GM13977 (cell line): ENCODE measurements around the gene DNAJB8.

Source experiments
- DNase-seq: peaks from one replicate; pipeline ENCODE4 v3.0.0; 2012; ENCODE audit warnings: low spot score
- CTCF ChIP-seq: IDR thresholded peaks from 2 replicates; pipeline ENCODE4 v1.5.1; 2012; ENCODE audit warnings: mild to moderate bottlenecking, control low read depth; ENCODE audit not compliant: insufficient read depth; ENCODE audit errors: extremely low read depth, missing control alignments
- in situ Hi-C: fragments of 300-500 bp; cut with MboI; formaldehyde crosslinking; loops from one replicate; pipeline ENCODE4 v1.12.0; 2022; ENCODE audit warnings: low sequenced_read_pairs, low pct_unique_long_range_greater_than_20kb, mixed read lengths, inconsistent platforms; ENCODE audit not compliant: unreplicated experiment

Gene DNAJB8

GRCh38 chr3:128453501-128454309, 13.0 kb downstream of the DNAJB8 start:
- DNase-seq = no peak
- no peak for TF ChIP-seq CTCF
- in situ Hi-C loops = no loop called here

- no peak for TF ChIP-seq CTCF
- no peak for DNase-seq
- in situ Hi-C loops = no loop called here
Observed at GRCh38 chr3:128452678-128453275, 13.9 kb downstream of the DNAJB8 start.

GRCh38 chr3:128452120-128452519, 14.6 kb downstream of the DNAJB8 start:
- TF ChIP-seq CTCF = no peak
- in situ Hi-C loops = no loop called here
- DNase-seq = no peak

- in situ Hi-C loops = no loop called here
- no peak for DNase-seq
- no peak for TF ChIP-seq CTCF
Observed at GRCh38 chr3:128449111-128449638, 17.5 kb downstream of the DNAJB8 start.

GRCh38 chr3:128448491-128448890, 18.2 kb downstream of the DNAJB8 start:
- TF ChIP-seq CTCF = no peak
- in situ Hi-C loops = no loop called here
- DNase-seq = no peak

GRCh38 chr3:128447561-128448013, 19.1 kb downstream of the DNAJB8 start:
- DNase-seq = peak; percentile 74
- in situ Hi-C loops = no loop called here
- TF ChIP-seq CTCF = no peak
